NCI-H1930 (cell line): ENCODE data around the gene LRTM2.

Experiments
- DNase-seq, 2 experiments: peaks; one replicate each; lab custom pipeline; 2025; lab: John Stamatoyannopoulos, UW

Gene LRTM2

DNA sequence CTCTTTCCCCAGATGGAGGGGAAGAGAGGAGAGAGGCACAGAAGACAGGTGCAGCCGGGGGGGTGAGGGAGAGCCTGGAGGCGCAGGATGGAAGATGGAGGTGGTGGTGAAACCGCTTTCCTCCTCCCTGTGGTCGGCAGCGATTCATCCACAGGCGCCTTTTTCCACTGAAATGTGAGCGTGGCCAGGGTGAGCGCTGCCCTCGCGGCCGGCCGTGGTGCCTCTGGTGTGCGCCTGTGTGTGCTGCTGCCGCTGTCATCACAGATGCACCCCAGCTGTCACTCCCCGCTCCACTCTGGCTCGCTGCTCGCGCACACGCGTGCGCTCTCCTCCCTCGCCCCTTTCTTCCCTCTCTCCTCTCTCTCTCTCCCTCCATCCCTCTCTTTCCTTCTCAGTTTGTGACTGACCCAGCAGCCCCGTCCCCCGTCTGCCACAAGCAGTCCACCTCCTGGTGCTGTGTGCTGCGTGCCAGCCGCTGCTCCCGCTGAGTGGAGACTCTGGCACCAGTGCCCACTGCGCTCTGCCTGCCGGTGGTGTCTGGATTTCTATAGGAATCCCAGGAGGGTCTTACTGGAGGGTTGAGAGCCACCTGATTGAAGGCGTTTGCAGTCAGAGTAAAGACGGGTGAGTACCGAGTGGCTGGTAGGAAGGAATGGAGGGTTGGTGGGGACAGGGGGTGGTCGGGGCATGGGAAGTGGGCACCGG, at the start of gene LRTM2:
Gene LRTM2, plus strand, starts transcription at position 375 of the 705 bp plus-strand sequence. CDS start 7,584 bp downstream, outside the sequence.
- no peak for DNase-seq

DNA sequence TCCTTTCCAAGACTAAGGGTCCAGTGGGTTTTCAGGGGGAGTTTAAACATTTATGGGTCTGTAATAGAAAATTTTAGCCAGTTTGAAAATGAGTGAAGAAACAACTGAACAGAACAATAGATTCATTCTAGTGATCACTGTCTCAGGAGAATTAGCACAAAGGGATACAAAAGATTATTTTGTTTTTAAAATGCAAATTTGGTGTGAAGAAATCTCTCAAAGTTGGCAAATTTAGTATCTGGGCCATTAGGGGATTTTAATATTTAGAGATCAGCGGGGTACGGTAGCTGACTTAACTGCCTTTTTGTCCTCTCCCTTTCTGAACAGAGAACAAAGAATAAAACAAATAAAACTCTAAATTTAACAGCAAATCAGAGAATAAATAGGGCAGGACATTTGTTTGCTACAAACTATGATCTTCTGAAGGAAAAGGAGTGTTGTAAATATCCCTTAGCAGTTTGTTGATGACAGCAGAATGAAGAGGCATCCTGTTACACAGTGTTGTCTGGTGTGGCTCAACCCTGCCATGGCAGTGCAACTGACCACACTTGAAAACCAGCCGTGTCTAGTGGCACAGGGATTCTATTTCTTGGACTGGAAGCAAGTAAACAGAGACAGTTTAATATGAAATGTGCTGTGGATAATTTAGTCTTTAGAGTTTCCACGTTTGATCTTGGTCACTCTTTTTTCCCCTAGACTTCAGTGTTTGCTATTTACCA, 46.3 kb upstream of the LRTM2 start:
- no peak for DNase-seq

DNA sequence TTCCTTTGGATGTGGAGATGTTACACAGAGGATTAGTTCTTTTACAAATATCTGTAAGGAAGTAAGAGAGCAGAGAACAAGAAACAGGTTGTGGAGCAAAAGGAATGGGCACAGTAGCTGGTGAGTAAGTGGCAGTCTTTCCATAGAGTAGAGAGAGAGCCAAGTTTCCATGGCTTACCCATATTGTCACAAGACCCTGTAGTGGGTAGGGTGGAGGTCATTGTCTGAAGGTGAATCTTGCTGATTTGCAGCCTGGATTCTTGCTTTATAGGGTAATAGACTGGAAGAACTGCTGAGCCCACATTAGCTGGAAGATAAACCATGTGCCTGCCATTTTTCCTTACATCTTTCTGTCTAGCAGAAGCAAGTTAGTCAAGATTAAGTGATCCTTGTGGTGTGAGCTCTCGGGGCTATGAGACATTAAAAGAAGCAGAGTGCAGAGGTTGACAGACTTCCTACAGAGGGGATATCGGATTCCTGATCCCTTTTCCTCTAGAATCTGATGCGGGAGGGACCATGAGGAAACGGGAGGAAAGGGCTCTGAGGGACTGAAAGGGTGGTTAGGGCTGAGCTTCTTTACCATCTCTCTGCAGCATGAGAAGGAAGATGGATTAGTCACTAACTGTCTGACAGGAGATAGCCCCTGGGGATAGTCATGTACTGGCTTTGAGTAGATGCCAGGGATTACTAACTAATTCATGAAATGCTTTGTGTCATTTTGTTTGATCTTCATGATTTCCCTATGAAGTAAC, 44.0 kb upstream of the LRTM2 start:
- DNase-seq, result no peak

DNA sequence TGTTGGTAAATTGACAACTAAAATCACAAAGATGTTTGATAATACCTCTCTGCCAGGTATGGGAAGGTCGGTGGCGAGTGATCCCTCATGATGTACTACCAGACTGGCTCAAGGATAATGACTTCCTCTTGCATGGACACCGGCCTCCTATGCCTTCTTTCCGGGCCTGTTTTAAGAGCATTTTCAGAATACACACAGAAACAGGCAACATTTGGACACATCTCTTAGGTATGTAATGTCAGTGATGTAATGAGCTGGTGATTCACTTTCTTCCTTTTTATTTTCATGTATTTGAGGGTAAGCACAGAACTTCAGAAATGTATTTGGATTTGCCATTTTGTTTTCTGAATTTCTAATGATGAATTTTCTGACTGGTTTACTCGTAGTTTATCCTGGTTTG, 42.6 kb upstream of the LRTM2 start:
- DNase-seq, result no peak

DNA sequence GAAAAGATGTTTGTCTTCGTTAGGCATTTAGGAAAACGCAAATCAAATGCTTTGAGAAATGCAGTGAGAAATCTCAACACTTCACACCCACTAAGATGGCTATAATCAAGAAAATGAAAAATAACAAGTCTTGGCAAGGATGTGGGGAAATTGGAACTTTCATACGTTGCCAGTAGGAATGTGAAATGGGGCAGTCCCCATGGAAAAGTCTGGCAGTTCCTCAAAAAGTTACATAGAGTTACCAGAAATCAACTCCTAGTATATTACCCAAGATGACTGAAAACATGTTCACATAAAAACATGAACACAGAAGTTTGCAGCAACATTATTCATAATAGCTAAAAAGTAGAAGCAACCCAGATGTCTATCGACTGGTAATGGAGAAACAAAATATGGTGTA, 41.5 kb upstream of the LRTM2 start:
- DNase-seq, result no peak

DNA sequence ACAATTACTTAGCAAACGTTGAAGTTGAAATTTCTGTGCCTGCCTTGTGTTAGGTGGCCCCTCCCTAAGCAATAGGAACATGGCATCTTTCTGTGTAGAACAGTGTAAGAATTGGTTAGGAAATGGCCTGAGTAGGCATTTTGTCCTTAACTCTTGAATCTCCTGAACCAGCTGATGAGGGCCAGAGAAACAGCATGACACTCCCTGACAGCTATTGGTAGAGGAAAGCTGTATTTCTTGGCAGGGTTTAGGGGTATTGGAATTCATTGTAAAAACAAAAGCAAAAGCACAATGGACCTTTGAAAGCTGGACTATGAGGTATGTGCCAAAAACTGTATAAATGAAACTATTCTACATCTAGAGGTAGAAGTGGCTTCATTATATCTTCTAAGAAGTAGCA, 40.6 kb upstream of the LRTM2 start:
- DNase-seq, result no peak

DNA sequence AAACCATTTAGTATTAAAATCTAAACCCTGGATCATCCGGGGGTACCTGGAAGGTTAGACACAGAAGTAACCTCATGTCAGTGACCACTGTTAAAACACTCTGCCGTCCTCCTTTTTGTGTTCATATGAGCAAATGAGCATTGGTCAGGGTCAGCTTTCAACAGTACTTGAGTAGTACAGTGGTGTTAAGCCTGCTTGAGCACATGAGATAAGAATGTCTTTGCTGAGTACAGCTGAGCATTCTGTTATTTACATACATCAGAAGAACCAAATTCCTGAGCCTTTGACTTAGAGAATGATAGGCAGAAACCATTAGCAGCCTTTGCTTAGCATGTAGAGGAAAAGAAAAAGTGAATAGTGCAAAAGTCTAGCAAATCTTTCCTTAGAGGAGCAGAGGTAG, 38.6 kb upstream of the LRTM2 start:
- DNase-seq, result no peak

DNA sequence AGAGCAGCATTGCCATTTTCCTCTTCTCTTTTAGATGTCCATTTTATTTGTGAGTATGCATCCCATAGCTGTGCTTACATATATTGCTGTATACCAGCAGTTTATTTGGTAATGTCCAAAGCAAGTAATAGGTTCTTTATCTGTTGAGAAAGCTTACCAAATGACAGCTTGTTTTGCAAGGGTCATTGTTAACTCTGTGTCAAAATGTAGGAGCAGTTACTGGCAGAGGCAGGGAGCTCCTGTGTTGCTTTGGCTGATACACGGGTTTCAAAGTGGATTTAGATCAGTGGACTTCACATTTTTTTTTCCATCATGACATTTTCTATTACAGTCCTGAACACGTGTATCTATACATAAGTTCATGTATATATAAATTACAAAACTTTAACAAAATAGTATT, 38.1 kb upstream of the LRTM2 start:
- no peak for DNase-seq

DNA sequence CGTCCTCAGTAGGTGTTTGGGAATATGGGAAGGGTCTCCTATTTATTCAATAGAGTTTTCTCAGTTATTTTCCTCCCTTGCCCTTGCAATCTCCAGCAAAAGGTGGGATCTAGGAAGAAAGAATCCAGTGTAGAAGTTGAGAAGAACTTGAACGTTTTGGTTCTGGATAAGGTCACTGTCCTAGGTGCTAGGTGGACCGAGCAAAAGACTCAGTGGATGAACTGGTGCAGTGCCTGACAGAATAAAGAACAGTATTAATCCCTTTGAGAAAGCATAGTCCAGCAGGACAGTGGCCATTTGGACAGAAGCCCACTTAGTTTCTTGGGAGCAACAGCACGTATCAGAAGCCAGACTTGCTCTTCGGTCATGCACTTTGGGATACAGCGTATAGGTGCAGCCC, 32.7 kb upstream of the LRTM2 start:
- DNase-seq, result no peak

DNA sequence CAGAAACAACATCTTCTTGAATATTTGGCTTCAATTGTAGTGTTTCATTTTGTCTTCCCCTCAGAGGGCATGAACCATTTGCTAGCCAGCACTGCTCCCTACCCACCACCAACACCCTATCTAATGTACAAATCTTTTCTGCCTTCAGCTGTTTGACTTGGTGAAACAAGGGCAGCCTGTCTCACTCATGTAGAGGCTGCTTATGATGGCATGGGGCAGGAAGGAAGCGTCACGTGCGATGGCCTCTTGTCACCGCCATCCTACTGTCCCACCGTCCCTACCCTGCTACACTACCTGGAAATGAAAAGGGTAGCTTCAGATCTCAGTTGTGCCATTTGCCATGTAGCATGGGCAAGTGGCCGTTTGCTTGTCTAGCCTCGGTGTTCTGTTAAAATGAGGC, 29.9 kb upstream of the LRTM2 start:
- no peak for DNase-seq

DNA sequence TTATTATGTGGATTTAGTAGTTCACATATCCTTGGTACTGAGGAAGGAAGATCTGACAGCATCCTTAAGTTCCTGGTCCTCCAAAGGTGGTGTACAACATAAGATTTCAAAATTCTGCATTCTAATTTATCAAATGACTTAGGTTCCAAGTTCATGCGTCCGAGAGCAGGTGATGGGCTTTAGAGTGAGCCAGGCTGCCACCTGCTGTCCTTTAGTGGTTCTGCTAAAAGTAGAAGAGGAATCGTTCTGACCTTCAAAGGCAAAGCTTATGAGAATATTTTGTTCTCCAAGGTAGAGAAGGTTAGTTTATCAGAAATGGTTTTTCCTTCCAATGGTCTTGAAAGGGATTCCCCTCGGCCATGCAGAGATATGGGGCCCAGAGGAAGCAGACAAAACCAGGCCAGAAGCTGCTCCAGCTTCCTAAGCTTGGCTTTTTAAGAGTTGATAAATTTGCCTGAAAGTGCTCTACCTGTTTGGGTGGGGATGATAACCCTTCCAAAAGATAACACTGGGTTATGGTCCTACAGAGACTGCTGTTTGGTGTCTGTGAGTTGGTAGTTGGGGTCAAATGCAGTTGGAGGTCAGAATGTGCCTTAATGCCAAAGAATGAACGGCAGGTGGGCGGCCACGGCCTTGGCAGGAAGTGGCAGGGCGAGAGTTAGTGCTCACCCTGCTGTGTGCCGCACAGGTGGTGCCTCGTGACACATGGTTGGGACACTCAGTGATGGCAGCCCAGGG, 29.1 kb upstream of the LRTM2 start:
- DNase-seq, result peak; percentile 37 to 65

DNA sequence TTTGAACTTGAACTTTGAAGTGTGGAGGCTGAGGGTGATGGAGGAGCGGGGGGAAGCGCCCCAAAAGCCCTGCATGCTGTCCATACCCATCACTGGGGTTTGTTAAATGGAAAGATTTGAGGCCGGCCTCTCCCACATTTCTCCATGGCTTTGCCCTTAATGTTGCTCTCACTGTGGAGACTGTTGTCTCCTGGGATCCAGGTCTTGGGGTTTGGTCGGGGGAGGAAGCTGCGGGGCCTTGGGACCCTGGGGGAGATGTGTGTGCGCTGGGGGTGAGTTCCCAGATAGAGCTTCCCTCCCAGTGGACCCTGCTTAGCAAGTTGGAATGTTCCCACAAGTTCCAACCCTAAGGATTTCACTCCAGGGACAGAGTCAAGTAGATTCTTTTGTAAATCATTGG, 28.0 kb upstream of the LRTM2 start:
- DNase-seq, result no peak

DNA sequence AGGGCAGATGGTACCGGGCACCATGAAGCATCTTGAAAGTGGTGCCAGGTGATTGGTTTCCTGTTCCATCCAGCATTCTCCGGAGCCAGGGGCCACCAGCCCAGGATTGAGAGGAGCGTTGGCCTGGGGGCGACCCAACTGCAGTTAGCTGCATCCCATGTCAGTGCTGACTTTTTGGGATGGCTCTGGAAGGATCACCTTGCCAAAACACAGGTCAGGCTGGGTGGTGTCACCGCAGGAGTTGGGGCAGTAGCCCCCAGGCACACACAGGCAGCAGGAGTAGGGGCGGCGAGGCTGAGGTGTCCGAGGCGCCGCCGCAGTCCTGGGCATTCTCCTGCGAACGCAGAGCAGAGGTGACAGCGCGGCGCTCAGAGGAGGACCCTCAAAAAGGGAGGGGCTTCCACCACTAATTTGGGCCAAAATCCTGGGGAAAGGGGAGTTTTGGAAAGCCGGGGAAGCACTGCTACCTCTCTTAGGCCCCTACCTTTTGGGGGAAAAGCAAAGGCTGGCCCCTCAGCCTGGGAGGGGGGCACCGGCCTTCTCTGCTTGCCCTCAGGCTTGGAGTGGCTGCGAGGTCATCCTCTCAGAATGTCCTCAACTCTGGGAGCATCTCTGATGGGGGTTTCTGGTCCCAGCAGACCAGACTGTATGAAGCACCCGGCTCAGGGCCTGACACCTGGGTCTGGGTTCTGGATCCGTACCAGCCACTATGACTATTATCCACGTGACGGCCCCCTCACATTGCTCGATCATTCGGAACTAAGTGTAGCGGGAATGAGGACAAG, 26.7 kb upstream of the LRTM2 start:
- no peak for DNase-seq

DNA sequence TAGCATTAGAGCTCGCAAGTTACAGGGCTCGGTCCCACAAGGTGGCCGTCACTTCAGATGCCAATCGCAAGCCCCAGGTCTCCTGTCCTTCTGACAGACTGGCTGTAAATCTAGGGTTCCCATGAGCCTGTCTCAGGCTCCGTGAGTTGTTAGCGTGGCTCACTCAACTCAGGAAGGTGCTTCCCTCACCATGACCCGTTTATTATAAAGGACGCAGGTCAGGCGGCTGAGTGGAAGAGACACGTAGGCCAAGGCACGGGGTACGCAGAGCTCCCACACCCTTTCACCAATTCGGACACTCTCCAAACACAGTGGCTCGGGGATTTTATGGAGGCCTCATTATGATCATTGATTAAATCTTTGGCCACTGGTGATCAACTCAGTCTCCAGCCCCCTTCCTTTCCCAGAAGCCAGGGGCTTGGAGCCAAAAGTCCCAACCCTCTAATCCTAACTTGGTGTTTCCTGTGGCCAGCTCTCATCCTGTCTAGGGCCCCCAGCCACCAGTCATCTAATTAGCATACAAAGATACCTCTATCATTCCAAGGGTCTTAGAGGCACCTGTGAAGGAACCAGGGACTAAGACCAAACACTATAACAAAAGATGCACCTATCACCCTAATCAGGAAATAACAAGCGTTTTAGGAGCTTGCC, 25.8 kb upstream of the LRTM2 start:
- no peak for DNase-seq

DNA sequence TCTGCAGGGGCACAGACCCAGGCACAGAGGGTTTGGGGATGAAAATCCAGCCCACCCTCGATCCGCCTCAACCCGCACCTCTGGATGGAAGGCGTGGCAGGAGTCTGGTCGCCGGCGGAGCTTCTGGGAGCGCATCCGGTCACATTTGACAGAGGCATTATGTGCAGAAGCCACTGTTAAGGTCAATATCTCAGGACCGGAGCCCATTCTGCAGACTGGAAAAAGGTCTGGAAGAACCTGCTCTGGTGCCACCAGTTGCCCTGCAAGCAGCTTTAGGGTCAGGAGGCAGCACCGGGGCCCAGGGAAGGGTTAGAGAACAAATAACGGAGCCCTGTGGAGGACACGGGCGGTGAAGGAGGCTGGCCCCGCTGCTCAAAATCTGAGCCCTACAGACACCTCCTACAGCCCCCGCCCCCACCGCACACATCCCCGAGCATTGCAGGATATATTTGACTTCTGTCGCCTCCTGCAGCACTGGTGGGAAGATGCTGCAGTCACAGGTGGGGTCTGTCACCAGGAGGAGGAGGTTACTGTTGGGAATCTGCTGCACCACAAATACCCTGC, 25.1 kb upstream of the LRTM2 start:
- DNase-seq, result no peak

DNA sequence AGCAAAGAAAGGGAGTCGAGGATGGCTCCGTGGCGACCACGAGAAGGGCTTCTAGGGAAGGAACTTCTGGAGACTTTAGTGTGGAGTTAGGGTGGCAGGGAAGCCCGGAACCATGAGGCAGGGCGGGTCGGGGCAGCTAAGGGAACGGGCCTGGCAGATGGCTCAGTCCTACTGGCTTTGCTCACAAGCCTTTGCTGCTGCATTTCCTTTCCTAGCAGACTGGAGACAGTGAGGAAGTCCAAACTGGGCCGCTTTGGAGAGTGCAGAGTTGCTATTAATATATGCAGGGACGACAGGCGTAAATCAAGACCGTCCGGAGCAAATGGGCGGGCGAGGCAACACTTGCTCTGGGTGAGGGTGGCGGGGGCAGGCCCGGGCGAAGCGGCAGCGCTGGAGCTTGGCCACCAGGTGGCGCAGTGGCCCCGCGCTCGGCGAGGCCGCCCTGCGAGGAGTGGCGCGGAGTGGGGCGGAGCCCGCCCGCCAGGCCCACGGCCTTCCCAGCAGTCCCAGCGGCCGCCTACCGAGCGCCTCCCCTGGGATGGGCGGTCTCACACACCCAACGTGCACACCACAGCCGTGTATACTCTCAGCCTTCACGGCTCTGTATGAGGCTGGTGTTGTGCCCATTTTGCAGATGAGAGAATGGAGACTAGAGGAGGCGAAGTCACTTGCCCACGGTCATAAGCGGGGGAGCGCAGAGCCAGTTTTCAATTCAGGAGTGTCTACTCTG, 24.4 kb upstream of the LRTM2 start:
- peak; percentile 33 to 70 for DNase-seq

DNA sequence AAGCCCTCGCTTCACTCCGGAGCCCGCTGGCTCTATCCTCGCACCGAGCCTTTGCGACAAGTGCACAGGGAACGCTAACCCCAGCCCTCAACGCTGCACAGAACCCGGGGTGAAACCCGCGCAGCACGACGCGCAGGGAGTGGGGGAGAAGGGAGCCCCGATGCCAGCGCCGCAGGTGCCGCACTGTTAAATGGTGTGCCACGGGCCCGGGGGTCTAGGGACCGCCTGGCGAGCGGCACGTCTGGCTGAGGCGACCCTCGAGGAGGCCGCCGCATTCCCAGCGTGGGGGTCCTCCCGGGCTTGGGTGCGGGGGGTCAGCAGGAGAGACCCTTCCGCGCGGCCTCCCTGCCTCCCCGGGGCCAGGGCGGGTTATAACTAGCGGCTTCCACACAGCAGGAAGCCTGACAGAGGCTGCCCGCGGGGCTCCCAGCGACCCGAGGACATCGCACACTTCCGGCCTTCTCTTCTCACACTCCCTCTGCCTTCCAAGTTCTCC, 23.8 kb upstream of the LRTM2 start:
- no peak for DNase-seq

DNA sequence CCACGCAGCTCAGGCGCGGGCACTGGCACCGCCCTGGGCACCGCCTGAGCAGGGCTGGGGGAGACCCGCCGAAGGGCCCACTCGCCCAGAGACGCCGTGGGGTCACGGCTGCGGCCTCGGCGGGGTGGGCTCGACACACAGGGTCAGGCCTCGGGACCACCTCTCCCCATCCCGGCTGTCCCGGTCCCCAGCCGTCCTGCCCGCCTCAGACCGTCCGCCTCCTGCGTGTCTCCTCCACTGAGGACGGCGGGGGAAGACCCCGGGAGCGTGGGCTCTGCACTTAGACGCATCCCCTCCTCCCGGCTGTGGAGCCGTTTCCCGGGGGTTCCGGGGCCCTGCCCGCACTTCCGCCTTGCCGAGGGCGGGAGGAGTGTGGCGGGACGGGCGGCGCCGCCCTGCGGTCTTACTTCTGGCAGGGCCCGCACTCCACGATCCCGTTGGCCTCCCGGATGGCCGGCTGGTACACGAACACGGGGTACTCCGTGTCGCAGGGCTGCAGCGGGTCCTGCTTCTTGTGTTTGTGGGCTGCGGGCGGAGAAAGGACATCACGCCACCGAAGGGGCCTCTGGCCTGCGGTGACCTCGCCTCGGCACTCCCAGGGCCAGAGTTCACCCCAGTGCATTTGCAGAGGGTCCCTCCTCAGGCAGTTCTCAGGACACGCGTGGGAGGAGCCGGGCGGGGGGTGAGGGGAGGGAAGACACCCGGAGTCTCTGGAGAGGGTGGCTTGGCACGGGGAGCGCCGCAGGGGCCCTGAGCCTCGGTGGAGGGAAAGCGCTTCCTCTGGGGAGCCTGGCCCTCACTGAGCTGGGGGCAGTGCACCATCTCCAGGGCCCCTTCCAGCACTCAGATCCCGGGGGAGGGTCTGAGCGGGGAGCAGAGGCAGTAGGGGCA, 23.1 kb upstream of the LRTM2 start:
- DNase-seq, result no peak
